HG02588 (cell line): ENCODE data around the gene HVCN1.
"Not testable (repeated sequence)": the region's sequence is repeated elsewhere in the genome, so short reads cannot be mapped to it uniquely, and the experiment has no call there.

Experiments
- ATAC-seq: cut with Tn5 transposase; IDR thresholded peaks from one replicate; pipeline ENCODE4 v1.9.1; 2021; ENCODE audit warnings: mild to moderate bottlenecking, moderate library complexity; ENCODE audit not compliant: unreplicated experiment

The HVCN1 gene

GRCh38 chr12:110619534-110619953 lies 69.4 kb downstream of the HVCN1 start:
- peak; percentile 56 for ATAC-seq

- no peak for ATAC-seq
These were observed 72.3 kb downstream of the HVCN1 start for GRCh38 chr12:110616471-110617115.

- no peak for ATAC-seq
These were observed 73.7 kb downstream of the HVCN1 start for GRCh38 chr12:110615171-110615570.

- peak; percentile 92 for ATAC-seq
These were observed 74.9 kb downstream of the HVCN1 start, which contains the start of gene TCTN1 for GRCh38 chr12:110613771-110614684. Gene TCTN1, plus strand, starts transcription at chr12:110614129. Its CDS starts 54 bp downstream, at chr12:110614183.

- ATAC-seq = no peak
These were observed 75.7 kb downstream of the HVCN1 start for GRCh38 chr12:110613071-110613770.

GRCh38 chr12:110606253-110606611 lies 82.7 kb downstream of the HVCN1 start:
- no peak for ATAC-seq

- ATAC-seq = not testable (repeated sequence)
These were observed 86.7 kb downstream of the HVCN1 start for GRCh38 chr12:110602085-110602814.

- ATAC-seq = no peak
These were observed 88.7 kb downstream of the HVCN1 start for GRCh38 chr12:110600254-110600653.

GRCh38 chr12:110599334-110599733 lies 89.6 kb downstream of the HVCN1 start:
- no peak for ATAC-seq
